ENCODE measurements around the gene IVNS1ABP.

Gene IVNS1ABP

GRCh38 chr1:185351734-185352466 is 34.9 kb upstream of the IVNS1ABP start:
- no peak overlapping the region for H3K27ac ChIP-seq

DNA sequence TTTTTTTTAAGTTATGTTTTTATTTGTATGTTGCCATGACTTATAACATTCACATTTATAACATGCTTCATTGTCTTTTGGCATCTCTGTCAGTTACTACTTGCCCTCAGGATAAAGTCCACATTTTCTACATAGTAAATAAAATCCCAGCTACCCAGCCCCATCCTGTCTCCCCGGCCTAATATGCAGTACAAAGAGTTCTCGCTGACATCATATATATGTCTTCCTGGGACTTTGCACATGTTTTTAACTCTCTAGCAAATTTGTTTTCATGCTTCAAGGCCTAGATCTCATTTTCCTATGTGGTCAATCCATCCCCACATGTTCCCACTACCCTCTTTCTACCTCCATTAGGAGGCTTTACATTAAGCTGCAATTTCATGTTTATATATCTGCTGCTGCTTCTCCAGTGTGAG is 33.0 kb upstream of the IVNS1ABP start:
- TF ChIP-seq, protein P1, sequence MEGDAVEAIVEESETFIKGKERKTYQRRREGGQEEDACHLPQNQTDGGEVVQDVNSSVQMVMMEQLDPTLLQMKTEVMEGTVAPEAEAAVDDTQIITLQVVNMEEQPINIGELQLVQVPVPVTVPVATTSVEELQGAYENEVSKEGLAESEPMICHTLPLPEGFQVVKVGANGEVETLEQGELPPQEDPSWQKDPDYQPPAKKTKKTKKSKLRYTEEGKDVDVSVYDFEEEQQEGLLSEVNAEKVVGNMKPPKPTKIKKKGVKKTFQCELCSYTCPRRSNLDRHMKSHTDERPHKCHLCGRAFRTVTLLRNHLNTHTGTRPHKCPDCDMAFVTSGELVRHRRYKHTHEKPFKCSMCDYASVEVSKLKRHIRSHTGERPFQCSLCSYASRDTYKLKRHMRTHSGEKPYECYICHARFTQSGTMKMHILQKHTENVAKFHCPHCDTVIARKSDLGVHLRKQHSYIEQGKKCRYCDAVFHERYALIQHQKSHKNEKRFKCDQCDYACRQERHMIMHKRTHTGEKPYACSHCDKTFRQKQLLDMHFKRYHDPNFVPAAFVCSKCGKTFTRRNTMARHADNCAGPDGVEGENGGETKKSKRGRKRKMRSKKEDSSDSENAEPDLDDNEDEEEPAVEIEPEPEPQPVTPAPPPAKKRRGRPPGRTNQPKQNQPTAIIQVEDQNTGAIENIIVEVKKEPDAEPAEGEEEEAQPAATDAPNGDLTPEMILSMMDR (conservative IDR thresholded peaks at IDR 0.05), result no peak
- H3K27ac ChIP-seq, result no peak overlapping the region

More at GRCh38 chr1:185351734-185352466, 34.9 kb upstream of the IVNS1ABP start:
- TF ChIP-seq, protein P1 (conservative IDR thresholded peaks at IDR 0.05), result no peak

- no peak overlapping the region for H3K27ac ChIP-seq
- TF ChIP-seq, protein P1 (conservative IDR thresholded peaks at IDR 0.05), result no peak
These were observed 32.5 kb upstream of the IVNS1ABP start for GRCh38 chr1:185349556-185349955.

GRCh38 chr1:185348985-185349384 is 31.9 kb upstream of the IVNS1ABP start:
- no peak overlapping the region for H3K27ac ChIP-seq
- TF ChIP-seq, protein P1 (conservative IDR thresholded peaks at IDR 0.05), result no peak

GRCh38 chr1:185348296-185348695 is 31.3 kb upstream of the IVNS1ABP start:
- H3K27ac ChIP-seq, result no peak overlapping the region
- TF ChIP-seq, protein P1 (conservative IDR thresholded peaks at IDR 0.05), result no peak

GRCh38 chr1:185345913-185346720 is 29.1 kb upstream of the IVNS1ABP start:
- TF ChIP-seq, protein P1 (conservative IDR thresholded peaks at IDR 0.05), result no peak
- no peak overlapping the region for H3K27ac ChIP-seq

GRCh38 chr1:185343306-185343705 is 26.3 kb upstream of the IVNS1ABP start:
- no peak overlapping the region for H3K27ac ChIP-seq
- TF ChIP-seq, protein P1 (conservative IDR thresholded peaks at IDR 0.05), result no peak

Data from VCaP (cell line).